ENCODE data around the gene NNMT. TPM values are rescaled to one million over a fixed set of nuclear protein-coding genes. Genes with fewer than 3 reads are reported as not detected.

NNMT gene
- total and polyA plus RNA-seq, 10 donors: 131 to 324 (median 229) TPM

DNA sequence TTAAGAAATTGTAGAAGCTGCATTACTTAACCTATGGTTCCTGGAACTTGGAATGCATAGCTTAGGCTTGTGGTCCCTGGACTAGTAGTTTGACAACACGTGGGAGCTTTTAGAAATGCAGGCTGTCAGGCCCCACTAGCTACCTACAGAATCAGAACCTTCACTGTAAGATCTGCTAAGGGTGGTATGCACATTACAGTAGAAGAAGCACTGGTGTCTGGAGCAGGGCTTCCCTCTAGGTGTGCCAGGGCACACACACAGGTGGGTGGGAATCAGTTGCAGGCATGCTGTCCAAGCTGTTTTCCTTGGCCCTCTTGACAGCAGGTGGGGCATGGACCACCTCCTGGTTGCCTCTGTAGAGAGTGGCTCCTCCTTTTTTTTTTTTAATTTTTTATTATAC, 8.8 kb downstream of the NNMT start:
- DNase-seq: no peak
- Histone ChIP-seq H3K4me3 (peak overlapping the region in 1 of 8 donors; percentile 43), H3K27ac (peak overlapping the region in 3 of 8 donors; percentile 2 to 42 (median 30)), H3K36me3 (peaks cover 0 to 21% (median 0%) of the 10 kb centered on the region in 6 donors), H3K9me3 (peaks cover 0 to 10% (median 1%) of the 10 kb centered on the region in 8 donors), H3K4me1 (peaks cover 0 to 50% (median 20%) of the 10 kb centered on the region in 6 donors), H3K27me3 (replicated peaks in 1 of 7) (peaks cover 0 to 19% (median 0%) of the 10 kb centered on the region in 7 donors)
- intact Hi-C loops (cut with DNase I; ENCODE audit: low total_unique reads): no loop called here
- TF ChIP-seq, protein P1, sequence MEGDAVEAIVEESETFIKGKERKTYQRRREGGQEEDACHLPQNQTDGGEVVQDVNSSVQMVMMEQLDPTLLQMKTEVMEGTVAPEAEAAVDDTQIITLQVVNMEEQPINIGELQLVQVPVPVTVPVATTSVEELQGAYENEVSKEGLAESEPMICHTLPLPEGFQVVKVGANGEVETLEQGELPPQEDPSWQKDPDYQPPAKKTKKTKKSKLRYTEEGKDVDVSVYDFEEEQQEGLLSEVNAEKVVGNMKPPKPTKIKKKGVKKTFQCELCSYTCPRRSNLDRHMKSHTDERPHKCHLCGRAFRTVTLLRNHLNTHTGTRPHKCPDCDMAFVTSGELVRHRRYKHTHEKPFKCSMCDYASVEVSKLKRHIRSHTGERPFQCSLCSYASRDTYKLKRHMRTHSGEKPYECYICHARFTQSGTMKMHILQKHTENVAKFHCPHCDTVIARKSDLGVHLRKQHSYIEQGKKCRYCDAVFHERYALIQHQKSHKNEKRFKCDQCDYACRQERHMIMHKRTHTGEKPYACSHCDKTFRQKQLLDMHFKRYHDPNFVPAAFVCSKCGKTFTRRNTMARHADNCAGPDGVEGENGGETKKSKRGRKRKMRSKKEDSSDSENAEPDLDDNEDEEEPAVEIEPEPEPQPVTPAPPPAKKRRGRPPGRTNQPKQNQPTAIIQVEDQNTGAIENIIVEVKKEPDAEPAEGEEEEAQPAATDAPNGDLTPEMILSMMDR (IDR thresholded peaks at IDR 0.05 in 8 of 11, conservative IDR thresholded peaks at IDR 0.05 in 3 of 11): no peak
- peak in 1 of 3 donors; percentile 19 for TF ChIP-seq POLR2AphosphoS5 (IDR thresholded peaks at IDR 0.05)
- TF ChIP-seq POLR2A (IDR thresholded peaks at IDR 0.05): no peak
- 64 to 92% (median 75%) methylated on average over 1 of the region's 1 CpG for WGBS, 5 donors

DNA sequence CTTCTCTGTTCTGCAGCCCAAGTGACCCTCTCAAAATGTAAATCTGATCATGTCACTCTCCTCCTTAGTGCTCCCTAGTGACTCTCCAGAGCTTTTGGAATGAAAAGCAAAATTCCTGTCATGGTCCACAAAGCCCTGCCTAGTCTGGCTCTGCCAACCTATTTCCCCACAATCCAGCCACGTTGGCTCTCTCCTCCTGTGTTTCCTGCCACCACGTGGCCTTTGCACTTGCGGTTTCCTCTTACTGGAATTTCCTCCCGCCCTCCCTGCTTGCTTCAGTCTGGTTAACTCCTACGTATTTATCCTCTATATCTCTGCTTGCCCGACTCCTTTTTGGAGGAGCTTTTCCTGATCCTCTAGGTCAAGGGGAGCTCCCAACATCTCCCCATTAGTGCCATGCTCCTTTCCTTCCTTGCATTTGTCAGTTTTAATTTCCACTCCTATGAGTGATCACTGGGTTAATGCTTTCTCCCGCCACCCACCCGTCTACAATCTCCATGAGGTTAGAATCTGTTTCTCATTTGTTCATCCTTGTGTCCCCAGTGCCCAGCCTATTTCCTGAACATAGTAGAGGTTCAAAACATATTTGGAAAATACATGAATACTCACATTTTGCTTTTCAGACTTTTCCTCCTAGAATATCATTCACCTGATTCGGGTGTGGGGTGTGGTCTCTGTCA, 11.5 kb downstream of the NNMT start:
- H3K4me1 ChIP-seq: peaks cover 0 to 76% (median 25%) of the 10 kb centered on the region in 6 donors
- no peak for DNase-seq
- peak overlapping the region in 4 of 8 donors; percentile 5 to 43 (median 14) for H3K4me3 ChIP-seq
- peaks cover 0 to 19% (median 2%) of the 10 kb centered on the region in 6 donors for H3K36me3 ChIP-seq
- WGBS, 5 donors: 17 to 23% (median 20%) methylated on average over 9 of the region's 9 CpGs
- peaks cover 0 to 27% (median 0%) of the 10 kb centered on the region in 7 donors for H3K27me3 ChIP-seq (replicated peaks in 1 of 7)
- intact Hi-C loops (cut with DNase I; ENCODE audit: low total_unique reads): no loop called here
- H3K27ac ChIP-seq: peak overlapping the region; percentile 48 to 83 (median 76)
- peak in 2 of 3 donors; percentile 69 to 92 for TF ChIP-seq POLR2AphosphoS5 (IDR thresholded peaks at IDR 0.05)
- TF ChIP-seq POLR2A (IDR thresholded peaks at IDR 0.05): no peak
- H3K9me3 ChIP-seq: no peaks in the 10 kb centered on the region

DNA sequence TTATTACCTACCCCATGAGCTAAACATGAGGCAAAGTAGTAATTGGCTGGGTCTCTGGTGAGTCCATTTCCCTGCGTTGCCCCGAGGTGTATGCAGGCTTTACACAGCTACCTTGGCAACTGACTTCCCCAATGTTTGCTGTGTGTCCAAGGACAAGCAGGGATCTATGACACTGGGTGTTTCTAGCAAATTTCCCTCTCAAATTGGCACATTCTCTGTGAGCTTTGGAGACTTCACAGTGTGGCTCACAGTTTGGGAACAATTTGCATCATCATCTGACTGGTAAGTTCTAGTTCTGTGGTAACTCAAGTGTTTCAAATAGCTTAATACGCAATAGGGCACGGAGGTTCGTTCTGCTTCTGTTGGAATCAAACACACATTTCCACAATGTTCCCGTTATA, 12.5 kb downstream of the NNMT start:
- peaks cover 0 to 27% (median 4%) of the 10 kb centered on the region in 6 donors for H3K36me3 ChIP-seq
- H3K4me1 ChIP-seq: peaks cover 0 to 74% (median 25%) of the 10 kb centered on the region in 6 donors
- H3K9me3 ChIP-seq: no peaks in the 10 kb centered on the region
- DNase-seq: no peak
- H3K4me3 ChIP-seq: peak overlapping the region in 1 of 8 donors; percentile 43
- intact Hi-C loops (cut with DNase I; ENCODE audit: low total_unique reads): no loop called here
- H3K27me3 ChIP-seq (replicated peaks in 1 of 7): peaks cover 0 to 33% (median 0%) of the 10 kb centered on the region in 7 donors
- WGBS, 5 donors: 36 to 83% (median 59%) methylated on average over 6 of the region's 6 CpGs
- TF ChIP-seq POLR2AphosphoS5 (IDR thresholded peaks at IDR 0.05) (peak in 1 of 3 donors; percentile 74), POLR2A (IDR thresholded peaks at IDR 0.05) (no peak)
- TF ChIP-seq, protein P1 (IDR thresholded peaks at IDR 0.05 in 8 of 11, conservative IDR thresholded peaks at IDR 0.05 in 3 of 11): no peak
- H3K27ac ChIP-seq: peak overlapping the region in 7 of 8 donors; percentile 69 to 83 (median 76)

DNA sequence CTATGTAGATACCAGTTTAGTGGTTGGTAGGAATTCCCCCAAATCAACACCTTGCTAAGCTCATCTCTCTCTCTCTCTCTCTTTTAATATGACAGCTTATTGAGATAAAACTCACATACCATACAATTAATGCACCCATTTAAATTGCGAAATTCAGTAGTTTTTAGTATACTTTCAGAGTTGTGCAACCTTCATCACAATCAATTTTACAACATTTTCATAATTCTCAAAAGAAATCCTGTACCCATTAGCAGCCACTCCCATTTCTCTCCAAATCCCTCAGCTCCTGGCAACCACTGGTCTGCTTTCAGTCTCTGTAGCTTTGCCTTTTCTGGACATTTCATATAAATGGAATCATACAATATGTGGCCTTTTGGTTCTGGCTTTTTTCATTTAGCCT, 13.3 kb downstream of the NNMT start:
- Histone ChIP-seq H3K36me3 (peaks cover 0 to 35% (median 5%) of the 10 kb centered on the region in 6 donors), H3K4me3 (no peak overlapping the region), H3K4me1 (peaks cover 0 to 72% (median 24%) of the 10 kb centered on the region in 6 donors), H3K27me3 (replicated peaks in 1 of 7) (peaks cover 0 to 33% (median 0%) of the 10 kb centered on the region in 7 donors), H3K9me3 (no peaks in the 10 kb centered on the region), H3K27ac (peak overlapping the region in 6 of 8 donors; percentile 69 to 83 (median 78))
- WGBS, 5 donors: 73 to 93% (median 85%) methylated on average over 1 of the region's 1 CpG
- DNase-seq: no peak
- TF ChIP-seq POLR2A (IDR thresholded peaks at IDR 0.05) (no peak), POLR2AphosphoS5 (IDR thresholded peaks at IDR 0.05) (no peak)
- TF ChIP-seq, protein P1 (IDR thresholded peaks at IDR 0.05 in 8 of 11, conservative IDR thresholded peaks at IDR 0.05 in 3 of 11): no peak
- intact Hi-C loops (cut with DNase I; ENCODE audit: low total_unique reads): no loop called here

Measured in spleen (tissue), 11 donors.